ENCODE measurements around the gene TEX53. TPM values are rescaled to one million over a fixed set of nuclear protein-coding genes. Genes with fewer than 3 reads are reported as not detected.

Gene TEX53
- total and polyA plus RNA-seq, 2 of the 8 experiments (the other 6 are each of a cell fraction or from before 2014, with no cell fraction given): not detected

DNA sequence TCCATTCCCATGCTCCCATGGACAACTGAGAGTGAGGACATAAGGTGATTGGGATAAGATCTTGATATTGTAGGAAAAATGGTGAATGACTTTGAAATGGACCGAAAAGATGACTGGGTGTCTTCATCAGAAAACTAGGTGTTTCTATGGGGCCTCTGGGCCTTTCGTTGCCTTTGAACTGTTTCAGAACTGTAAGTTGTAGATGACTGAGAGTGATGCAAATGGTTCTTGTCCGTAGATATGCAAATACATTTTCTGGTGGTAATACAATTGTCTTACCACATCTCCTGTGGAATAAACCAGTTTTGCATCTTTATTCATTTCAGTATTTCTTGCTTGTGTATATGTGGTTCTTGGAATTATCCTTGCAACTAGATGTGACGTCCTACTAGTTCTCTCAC, 40.3 kb upstream of the TEX53 start:
- 90% methylated on average over 4 of the region's 4 CpGs; no CpG with 5 or more reads in 1 of the 2 experiments for WGBS, 2 experiments (ENCODE audit: extremely low coverage in 1 of 2, insufficient coverage in 1 of 2, insufficient read length in 1 of 2, insufficient replicate concordance in 2 of 2, low coverage in 1 of 2, low lambda C conversion rate in 2 of 2, missing lambda C conversion rate in 1 of 2)
- Histone ChIP-seq H2AFZ (ENCODE audit: low read length) (no peak overlapping the region), H4K20me1 (replicated peaks in 1 of 2; ENCODE audit: control insufficient read depth in 1 of 2, insufficient read depth in 2 of 2, low read length in 2 of 2) (no peaks in the 10 kb centered on the region), H3K9me3 (ENCODE audit: insufficient read depth in 2 of 2, low read depth in 1 of 2, low read length in 1 of 2) (no peaks in the 10 kb centered on the region), H2BK120ac (replicated peaks; ENCODE audit: low read depth, low read length) (no peak overlapping the region), H2BK5ac (ENCODE audit: low read depth, low read length) (no peak overlapping the region), H3K79me1 (ENCODE audit: low read depth, low read length) (no peaks in the 10 kb centered on the region), H2BK20ac (ENCODE audit: low read length) (no peak overlapping the region), H2BK15ac (ENCODE audit: low read length) (no peak overlapping the region), H3K4ac (replicated peaks; ENCODE audit: insufficient read length, low read depth, low read length) (no peak overlapping the region), H2BK12ac (ENCODE audit: low read depth, low read length) (no peak overlapping the region), H3K79me2 (ENCODE audit: control insufficient read depth in 1 of 2, insufficient read depth in 2 of 2, low read length in 2 of 2) (no peaks in the 10 kb centered on the region), H3K27ac (ENCODE audit: low read depth, low read length) (no peak overlapping the region), H4K91ac (replicated peaks; ENCODE audit: insufficient read length, low read length) (no peak overlapping the region), H3K4me2 (ENCODE audit: insufficient read depth in 1 of 2, low read depth in 2 of 2, low read length in 2 of 2) (no peak overlapping the region), H4K8ac (ENCODE audit: extremely low read depth, insufficient read depth, low read length) (no peak overlapping the region), H3K23ac (ENCODE audit: insufficient read length) (no peak overlapping the region), H3K36me3 (ENCODE audit: control insufficient read depth in 2 of 4, insufficient read depth in 4 of 4, low read length in 3 of 4) (no peaks in the 10 kb centered on the region), H2AK5ac (ENCODE audit: low read depth, low read length) (no peak overlapping the region), H3K4me1 (replicated peaks in 1 of 4; ENCODE audit: control insufficient read depth in 3 of 4, insufficient read depth in 4 of 4, low read length in 3 of 4) (no peaks in the 10 kb centered on the region; a peak in 1 of 7 replicates), H3K9ac (replicated peaks in 1 of 4; ENCODE audit: extremely low read depth in 1 of 4, low read depth in 3 of 4, low read length in 3 of 4) (no peak overlapping the region), H4K5ac (ENCODE audit: insufficient read length, low read depth, low read length) (no peak overlapping the region), H3K27me3 (replicated peaks in 1 of 4; ENCODE audit: control insufficient read depth in 3 of 4, extremely low read depth in 1 of 4, insufficient read depth in 3 of 4, low read length in 3 of 4) (0 out of 7 replicates have a peak, but pooled peaks cover 0 to 1% (median 0%) of the 10 kb centered on the region in 4 experiments), H3K56ac (replicated peaks; ENCODE audit: insufficient read length, low read depth, low read length) (no peak overlapping the region), H3K23me2 (ENCODE audit: low read depth, low read length) (no peaks in the 10 kb centered on the region), H3K18ac (ENCODE audit: extremely low read depth, low read length) (no peak overlapping the region), H3K14ac (ENCODE audit: insufficient read length) (no peak overlapping the region), H3K4me3 (ENCODE audit: extremely low read depth in 1 of 4, insufficient read depth in 2 of 4, low read depth in 3 of 4, low read length in 4 of 4) (no peak overlapping the region)
- no peak for TF ChIP-seq EGR1 (IDR thresholded peaks at IDR 0.05; ENCODE audit: borderline replicate concordance, low read depth, low read length)
- TF ChIP-seq CTCF (IDR thresholded peaks at IDR 0.05; ENCODE audit: control extremely low read depth in 1 of 3, insufficient read depth in 1 of 3, low read depth in 1 of 3, low read length in 3 of 3): no peak
- no peak for TF ChIP-seq POLR2AphosphoS5 (IDR thresholded peaks at IDR 0.05; ENCODE audit: low read depth, low read length)
- no peak for TF ChIP-seq NANOG (IDR thresholded peaks at IDR 0.05; ENCODE audit: insufficient read depth, low read depth, low read length, poor library complexity, severe bottlenecking)
- CTCF ChIA-PET (ENCODE audit: partially characterized antibody): interaction anchor here (0.6 to 2.0 kb wide), 4 partner anchors 9 to 317 kb away, joined by 3 to 6 read pairs (median 3); no protein-coding TSS in a partner anchor
- POLR2A ChIA-PET (ENCODE audit: partially characterized antibody): interaction anchor here (1.4 kb wide), 1 partner anchor 9 kb away, joined by 4 read pairs; no protein-coding TSS in a partner anchor
- DNase-seq (ENCODE audit: low read depth in 1 of 2, low spot score in 2 of 2): no peak
- FAIRE-seq: no peak

Data from H1 (cell line).